Liver (tissue), 9 donors: ENCODE data around the gene PDZD8. TPM values are rescaled to one million over a fixed set of nuclear protein-coding genes. Genes with fewer than 3 reads are reported as not detected.

Source experiments
- DNase-seq: peaks from one replicate; pipeline ENCODE4 v3.0.0-alpha.2; 2017; ENCODE audit warnings: low spot score
- H3K27ac ChIP-seq, 2 donors: one replicate each; pipeline ENCODE4 v1.7.0; 2013; ENCODE audit warnings: inconsistent platforms in 2 of 2, low read length in 2 of 2, control low read depth in 1 of 2, low read depth in 1 of 2, mild to moderate bottlenecking in 1 of 2
- H3K27me3 ChIP-seq, 4 donors: one replicate each; pipeline versions ENCODE4 v1.6.1 to v1.7.0; 2013; ENCODE audit warnings: low read length in 3 of 4, inconsistent platforms in 1 of 4, mild to moderate bottlenecking in 1 of 4, moderate library complexity in 1 of 4; ENCODE audit not compliant: control insufficient read depth in 4 of 4, insufficient read depth in 4 of 4
- H3K36me3 ChIP-seq, 4 donors: one replicate each; pipeline versions ENCODE4 v1.6.1 to v1.7.0; 2013; ENCODE audit warnings: low read length in 3 of 4, mild to moderate bottlenecking in 3 of 4, low read depth in 1 of 4, moderate library complexity in 1 of 4; ENCODE audit not compliant: control insufficient read depth in 4 of 4, insufficient read depth in 3 of 4
- H3K4me1 ChIP-seq, 4 donors: one replicate each; pipeline versions ENCODE4 v1.6.1 to v1.7.0; 2013; ENCODE audit warnings: low read length in 3 of 4, mild to moderate bottlenecking in 3 of 4, moderate library complexity in 1 of 4; ENCODE audit not compliant: control insufficient read depth in 4 of 4, insufficient read depth in 4 of 4
- H3K4me3 ChIP-seq, 3 donors: one replicate each; pipeline versions ENCODE4 v1.6.1 to v1.7.0; 2013; ENCODE audit warnings: low read length in 3 of 3, control low read depth in 1 of 3, low read depth in 1 of 3, mild to moderate bottlenecking in 1 of 3
- H3K9ac ChIP-seq, 2 donors: one replicate each; pipeline ENCODE4 v1.7.0; 2013; ENCODE audit warnings: low read length in 2 of 2, mild to moderate bottlenecking in 2 of 2, moderate library complexity in 2 of 2, control low read depth in 1 of 2, low read depth in 1 of 2
- H3K9me3 ChIP-seq, 4 donors: one replicate each; pipeline versions ENCODE4 v1.6.1 to v1.7.0; 2013; ENCODE audit warnings: low read length in 3 of 4; ENCODE audit not compliant: control insufficient read depth in 4 of 4
- ATF3 ChIP-seq: IDR thresholded peaks from 2 replicates; pipeline ENCODE4 v1.6.1; 2016; ENCODE audit warnings: antibody characterized with exemption
- CTCF ChIP-seq: fragments of 150-350 bp; IDR thresholded peaks from 2 replicates; pipeline ENCODE4 v1.5.1; 2017; ENCODE audit warnings: improper control_type of control experiment, low read depth, low read length; ENCODE audit not compliant: missing input control
- EGR1 ChIP-seq, 2 donors: IDR thresholded peaks; 2 replicates each; pipeline ENCODE4 v1.6.1; 2016 to 2018; ENCODE audit warnings: antibody characterized with exemption in 2 of 2, low read depth in 2 of 2
- FOXA1 ChIP-seq: IDR thresholded peaks from 2 replicates; pipeline ENCODE4 v1.6.1; 2016; ENCODE audit warnings: antibody characterized with exemption
- FOXA2 ChIP-seq: IDR thresholded peaks from 2 replicates; pipeline ENCODE4 v1.6.1; 2016; ENCODE audit warnings: antibody characterized with exemption
- GABPA ChIP-seq, 2 donors: IDR thresholded peaks in 1 of 2; conservative IDR thresholded peaks in 1 of 2; 2 replicates each; pipeline ENCODE4 v1.6.1; 2016; ENCODE audit warnings: antibody characterized with exemption in 2 of 2, mild to moderate bottlenecking in 1 of 2, moderate library complexity in 1 of 2
- HNF4A ChIP-seq, 2 donors: conservative IDR thresholded peaks; 2 replicates each; pipeline ENCODE4 v1.6.1; 2016; ENCODE audit warnings: antibody characterized with exemption in 2 of 2, mild to moderate bottlenecking in 2 of 2
- HNF4G ChIP-seq: IDR thresholded peaks from 2 replicates; pipeline ENCODE4 v1.6.1; 2016; ENCODE audit warnings: antibody characterized with exemption
- MAX ChIP-seq: IDR thresholded peaks from 2 replicates; pipeline ENCODE4 v1.6.1; 2016; ENCODE audit warnings: antibody characterized with exemption
- NR2F2 ChIP-seq: IDR thresholded peaks from 2 replicates; pipeline ENCODE4 v1.6.1; 2016; ENCODE audit warnings: antibody characterized with exemption
- RAD21 ChIP-seq, 2 donors: IDR thresholded peaks; 2 replicates each; pipeline ENCODE4 v1.6.1; 2016; ENCODE audit warnings: antibody characterized with exemption in 2 of 2, mild to moderate bottlenecking in 2 of 2
- RXRA ChIP-seq, 2 donors: IDR thresholded peaks; 2 replicates each; pipeline ENCODE4 v1.6.1; 2017 to 2018; ENCODE audit warnings: antibody characterized with exemption in 2 of 2, mild to moderate bottlenecking in 1 of 2
- SP1 ChIP-seq: IDR thresholded peaks from 2 replicates; pipeline ENCODE4 v1.6.1; 2018; ENCODE audit warnings: antibody characterized with exemption, mild to moderate bottlenecking
- TAF1 ChIP-seq: conservative IDR thresholded peaks from 2 replicates; pipeline ENCODE4 v1.6.1; 2016; ENCODE audit warnings: antibody characterized with exemption, mild to moderate bottlenecking
- YY1 ChIP-seq: IDR thresholded peaks from 2 replicates; pipeline ENCODE4 v1.6.1; 2016; ENCODE audit warnings: antibody characterized with exemption, mild to moderate bottlenecking
- ZBTB33 ChIP-seq: IDR thresholded peaks from 2 replicates; pipeline ENCODE4 v1.6.1; 2016; ENCODE audit warnings: antibody characterized with exemption
- WGBS: extraction: QIAGEN DNeasy Blood & Tissue Kit; methylation state at CpG from one replicate; pipeline ENCODE4 v1.1.7; 2013; 5-methylcytosine and 5-hydroxymethylcytosine counted together
- polyA plus RNA-seq, 2 donors: library from polyadenylated mRNA; stranded (reverse) in 1 of 2; unstranded in 1 of 2; fragments of 200-250 nt in 1 of 2; fragments of >200 nt in 1 of 2; fragmentation: Nextera tagmentation in 1 of 2; extraction: Ambion mirVana in 1 of 2; gene quantifications; one replicate each; pipeline versions ENCODE4 v1.2.1 to v1.2.3, GENCODE V29; 2013 to 2015
- total RNA-seq, 2 donors: library from RNA; depleted of rRNA; stranded (reverse); fragments of >200 nt; gene quantifications; one replicate each; pipeline ENCODE4 v1.2.3, GENCODE V29; 2014
- donor health status: healthy.
- donor health status: healthy.
- donor health status: healthy.
- donor health status: healthy.
- donor health status: healthy.

The PDZD8 gene
- total and polyA plus RNA-seq, 4 donors = 9.3 to 38.9 (median 15.1) TPM

GRCh38 chr10:117322260-117322659 is 53.0 kb downstream of the PDZD8 start:
- WGBS = 69% methylated on average over 4 of the region's 4 CpGs
- Histone ChIP-seq H3K27me3 (no peaks in the 10 kb centered on the region), H3K36me3 (peaks cover 0 to 7% (median 2%) of the 10 kb centered on the region in 4 donors), H3K4me1 (peaks cover 0 to 17% (median 5%) of the 10 kb centered on the region in 4 donors), H3K4me3 (no peak overlapping the region), H3K9ac (no peak overlapping the region), H3K9me3 (no peaks in the 10 kb centered on the region), H3K27ac (no peak overlapping the region)
- TF ChIP-seq MAX (no peak), EGR1 (IDR thresholded peaks at IDR 0.05; ENCODE audit: low read depth in 2 of 2) (no peak), NR2F2 (no peak), FOXA2 (no peak), RXRA (IDR thresholded peaks at IDR 0.05) (no peak), ATF3 (no peak), TAF1 (no peak), CTCF (no peak), YY1 (no peak), FOXA1 (no peak), ZBTB33 (no peak), HNF4A (conservative IDR thresholded peaks at IDR 0.05) (no peak), GABPA (IDR thresholded peaks at IDR 0.05 in 1 of 2, conservative IDR thresholded peaks at IDR 0.05 in 1 of 2) (no peak)
- no peak for DNase-seq

GRCh38 chr10:117320050-117320665 is 55.1 kb downstream of the PDZD8 start:
- Histone ChIP-seq H3K4me1 (peaks cover 0 to 12% (median 4%) of the 10 kb centered on the region in 4 donors), H3K36me3 (peaks cover 0 to 4% (median 1%) of the 10 kb centered on the region in 4 donors), H3K9ac (no peak overlapping the region), H3K27ac (no peak overlapping the region), H3K4me3 (no peak overlapping the region), H3K27me3 (no peaks in the 10 kb centered on the region), H3K9me3 (no peaks in the 10 kb centered on the region)
- TF ChIP-seq CTCF (peak; percentile 51), RAD21 (IDR thresholded peaks at IDR 0.05) (peak; percentile 67 to 76), SP1 (no peak), HNF4G (no peak)
- WGBS = 59% methylated on average over 1 of the region's 1 CpG
- DNase-seq = no peak
